Astrocyte of the spinal cord (primary cell): Measurements from ENCODE around the gene PTGIR.

Experiments
- DNase-seq: peaks from one replicate; pipeline ENCODE4 v3.0.0; 2011; ENCODE audit warnings: low read depth, low spot score
- H3K4me3 ChIP-seq: 2 replicates; pipeline ENCODE4 v1.5.1; 2011; ENCODE audit warnings: low read depth, mild to moderate bottlenecking, low read length, moderate library complexity
- in situ Hi-C: cut with HindIII; loops from 2 replicates; pipeline ENCODE4 v1.10.0; 2017; ENCODE audit warnings: low sequenced_read_pairs
- TF ChIP-seq, protein P1 (sequence below): IDR thresholded peaks from 2 replicates; pipeline ENCODE4 v1.5.1; 2012; ENCODE audit warnings: low read depth, mild to moderate bottlenecking, low read length, inconsistent platforms

The PTGIR gene

DNA sequence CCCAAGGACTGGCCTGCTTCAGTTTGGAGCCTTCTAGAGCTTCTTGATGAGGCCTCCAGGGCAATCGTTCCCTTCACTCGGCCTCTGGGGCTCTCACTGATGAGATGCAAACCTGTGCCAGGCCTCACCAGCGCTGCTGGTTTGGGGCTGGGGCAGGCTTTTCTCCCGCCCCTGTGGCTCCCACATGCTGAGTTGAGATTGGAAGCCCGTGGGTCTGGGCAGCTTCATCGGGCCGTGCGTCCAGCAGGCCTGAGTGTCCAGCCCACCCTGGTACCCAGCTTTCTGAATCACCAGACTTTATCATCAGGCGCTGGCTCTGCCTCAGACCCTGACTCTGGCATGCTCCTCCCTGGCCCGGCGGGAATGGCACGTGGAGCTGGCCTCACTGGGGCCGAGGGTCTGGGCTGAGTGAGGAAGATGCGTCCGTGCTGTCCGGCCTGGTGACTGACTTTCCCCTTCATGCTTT is 19.5 kb downstream of the PTGIR start:
- in situ Hi-C loops: no loop called here
- DNase-seq: no peak
- TF ChIP-seq, protein P1, sequence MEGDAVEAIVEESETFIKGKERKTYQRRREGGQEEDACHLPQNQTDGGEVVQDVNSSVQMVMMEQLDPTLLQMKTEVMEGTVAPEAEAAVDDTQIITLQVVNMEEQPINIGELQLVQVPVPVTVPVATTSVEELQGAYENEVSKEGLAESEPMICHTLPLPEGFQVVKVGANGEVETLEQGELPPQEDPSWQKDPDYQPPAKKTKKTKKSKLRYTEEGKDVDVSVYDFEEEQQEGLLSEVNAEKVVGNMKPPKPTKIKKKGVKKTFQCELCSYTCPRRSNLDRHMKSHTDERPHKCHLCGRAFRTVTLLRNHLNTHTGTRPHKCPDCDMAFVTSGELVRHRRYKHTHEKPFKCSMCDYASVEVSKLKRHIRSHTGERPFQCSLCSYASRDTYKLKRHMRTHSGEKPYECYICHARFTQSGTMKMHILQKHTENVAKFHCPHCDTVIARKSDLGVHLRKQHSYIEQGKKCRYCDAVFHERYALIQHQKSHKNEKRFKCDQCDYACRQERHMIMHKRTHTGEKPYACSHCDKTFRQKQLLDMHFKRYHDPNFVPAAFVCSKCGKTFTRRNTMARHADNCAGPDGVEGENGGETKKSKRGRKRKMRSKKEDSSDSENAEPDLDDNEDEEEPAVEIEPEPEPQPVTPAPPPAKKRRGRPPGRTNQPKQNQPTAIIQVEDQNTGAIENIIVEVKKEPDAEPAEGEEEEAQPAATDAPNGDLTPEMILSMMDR: no peak
- H3K4me3 ChIP-seq: no peak overlapping the region

DNA sequence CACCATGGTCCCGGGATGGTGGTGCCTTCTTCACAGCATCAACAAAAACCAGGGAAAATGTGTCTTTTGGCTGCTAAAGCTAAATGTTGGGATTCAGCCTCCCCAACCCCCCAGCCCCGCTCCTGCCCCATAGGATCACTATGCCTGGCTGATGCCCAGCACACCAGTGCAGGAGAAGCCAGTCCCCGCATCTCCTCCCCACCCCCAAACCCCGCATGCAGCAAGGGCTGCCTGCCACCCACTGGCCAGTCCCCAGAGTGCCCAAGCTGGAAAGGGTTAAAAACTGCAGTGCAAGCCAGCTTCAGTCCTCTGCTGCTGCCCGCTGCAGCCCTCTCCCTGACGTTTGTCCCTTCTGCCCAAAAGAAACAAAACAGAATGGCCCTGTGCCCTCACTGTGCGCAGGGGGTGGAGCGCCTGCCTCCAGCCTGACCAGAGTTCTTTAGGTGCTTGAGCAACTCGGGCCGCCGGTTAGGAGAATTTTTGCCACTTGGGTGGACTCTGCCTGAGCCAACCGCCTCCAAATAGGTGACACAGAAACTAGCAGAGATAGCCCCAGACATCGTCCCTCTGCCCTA is 20.0 kb downstream of the PTGIR start:
- TF ChIP-seq, protein P1: no peak
- no peak overlapping the region for H3K4me3 ChIP-seq
- in situ Hi-C loops: no loop called here
- DNase-seq: no peak

DNA sequence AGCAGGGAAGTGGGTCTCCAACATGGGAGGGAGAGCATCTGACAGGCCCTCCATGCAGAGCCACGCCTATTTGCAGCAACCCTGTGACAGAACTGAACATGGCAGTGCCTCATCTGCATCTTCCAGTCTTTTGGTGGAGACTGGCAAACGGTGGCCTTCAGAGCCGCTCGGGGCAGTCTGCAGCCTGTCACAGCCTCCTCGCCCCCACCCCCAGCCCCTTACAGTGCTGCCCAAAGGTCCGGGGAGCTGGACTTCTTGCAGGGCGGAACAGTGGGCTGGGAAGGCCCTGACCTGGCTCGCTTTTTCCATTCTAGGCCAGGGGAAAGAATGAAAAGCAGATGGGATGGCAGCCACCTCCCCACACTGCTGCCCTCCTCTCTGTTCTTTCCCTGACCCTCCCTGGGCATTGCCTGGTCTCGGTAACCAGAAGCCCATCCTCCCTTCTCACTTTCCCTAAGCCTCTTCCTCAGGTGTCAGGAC is 21.1 kb downstream of the PTGIR start:
- in situ Hi-C loops: no loop called here
- no peak for DNase-seq
- TF ChIP-seq, protein P1: no peak
- H3K4me3 ChIP-seq: no peak overlapping the region

DNA sequence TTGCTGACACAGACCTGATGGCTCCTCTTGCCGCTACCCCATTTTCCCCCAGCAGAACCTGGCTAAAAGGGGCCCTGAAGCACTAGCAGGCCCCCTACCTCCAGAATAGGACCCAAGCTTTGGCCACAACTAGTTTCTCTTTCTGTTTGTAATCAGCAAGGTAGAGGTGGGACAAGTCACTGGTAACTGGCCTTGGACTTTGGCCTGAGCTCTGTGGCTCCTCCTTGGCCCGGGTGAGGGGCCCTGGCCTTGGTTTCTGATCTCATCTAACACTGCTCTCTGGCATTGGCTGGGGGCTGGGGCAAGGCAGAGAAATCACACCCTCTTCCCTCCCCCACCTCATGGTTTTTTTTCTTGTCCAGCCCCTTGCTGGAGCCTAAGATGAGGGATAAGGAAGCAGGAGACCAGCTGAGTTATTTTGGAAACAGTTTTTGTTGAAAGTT is 21.7 kb downstream of the PTGIR start:
- TF ChIP-seq, protein P1: no peak
- in situ Hi-C loops: no loop called here
- no peak for DNase-seq
- peak overlapping the region; percentile 100 for H3K4me3 ChIP-seq

DNA sequence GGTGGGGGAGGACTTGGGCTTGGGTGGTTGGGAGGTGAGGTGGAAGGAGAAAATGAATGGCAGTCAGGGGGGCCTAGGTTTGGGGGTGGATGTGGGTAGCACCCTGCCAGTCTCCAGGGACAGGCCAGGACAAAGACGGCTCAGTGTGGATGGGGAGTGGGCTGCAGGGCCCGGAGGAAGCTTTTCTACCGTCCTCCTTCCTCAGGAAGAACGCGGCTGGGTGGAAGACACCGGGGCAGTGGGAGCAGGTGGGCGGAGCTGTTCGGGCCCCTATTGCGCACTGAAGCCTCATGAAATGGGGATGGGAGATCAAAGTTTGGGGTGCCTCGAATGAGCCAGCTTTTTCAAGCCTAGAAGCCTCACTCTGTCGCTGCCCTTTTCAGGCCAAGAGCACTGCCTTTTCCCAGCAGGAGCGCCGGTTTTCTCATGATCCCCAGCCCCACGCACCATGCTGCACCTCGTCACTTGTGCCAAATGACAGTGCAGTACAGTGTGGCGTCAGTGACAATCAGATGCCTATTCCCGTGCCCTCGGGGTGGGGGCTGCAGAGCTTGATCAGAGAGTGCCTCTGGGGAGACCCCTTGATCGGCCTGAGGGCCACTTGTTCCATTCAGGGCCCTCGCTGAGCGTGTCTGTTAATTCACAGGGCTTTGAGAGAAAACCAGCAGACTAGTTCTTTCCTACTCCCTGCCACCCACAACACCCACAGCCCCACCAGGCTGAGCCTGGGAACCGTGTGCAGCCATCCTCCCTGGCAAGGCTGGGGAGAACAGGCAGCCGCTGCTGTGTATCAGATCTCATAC is 22.3 kb downstream of the PTGIR start:
- peak overlapping the region; percentile 100 for H3K4me3 ChIP-seq
- DNase-seq: no peak
- in situ Hi-C loops: no loop called here
- TF ChIP-seq, protein P1: no peak

DNA sequence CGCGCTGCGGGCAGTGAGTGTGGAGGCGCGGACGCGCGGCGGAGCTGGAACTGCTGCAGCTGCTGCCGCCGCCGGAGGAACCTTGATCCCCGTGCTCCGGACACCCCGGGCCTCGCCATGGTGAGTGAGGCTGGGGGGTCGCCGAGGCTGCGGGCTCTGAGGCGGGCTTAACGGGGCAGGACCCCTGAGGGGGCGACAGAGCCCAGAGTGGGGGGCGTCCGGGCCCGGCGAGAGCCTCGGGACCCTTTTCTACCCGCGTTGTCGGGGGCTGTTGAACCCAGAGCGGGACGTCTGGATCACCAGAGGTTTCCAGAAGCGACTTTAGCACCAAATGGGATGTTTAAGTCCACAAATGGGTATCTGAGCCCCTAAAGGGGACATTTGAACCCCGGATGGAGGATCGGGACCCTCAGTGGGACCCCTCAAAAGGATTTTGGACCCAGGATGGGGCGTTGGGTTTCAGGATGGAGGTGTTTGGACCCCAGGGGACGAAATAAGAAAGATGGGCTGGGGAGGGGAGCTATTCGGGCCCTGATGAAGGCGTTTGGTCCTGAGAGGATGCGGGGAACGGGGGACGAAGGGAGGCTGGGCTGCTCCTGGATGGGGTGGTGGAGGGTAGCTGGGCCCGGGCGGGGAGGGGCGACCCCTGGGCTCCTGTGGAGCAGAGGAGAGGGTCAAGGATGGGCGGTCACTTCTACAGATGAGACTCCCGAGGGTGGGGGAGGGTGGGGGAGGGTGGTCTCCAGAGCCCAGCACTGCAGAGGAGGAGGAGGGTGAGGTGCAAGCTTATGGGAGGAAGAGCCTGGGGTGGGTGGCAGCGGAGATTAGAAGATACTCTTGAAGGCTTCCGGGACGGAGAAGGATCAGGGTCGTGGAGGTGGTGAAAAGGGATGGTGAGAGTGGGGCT is 23.3 kb downstream of the PTGIR start, which contains the start of gene CALM3:
TSS of gene CALM3 (plus strand) at position 13 of the 907 bp plus-strand sequence. CDS start at position 118, 105 bp downstream.
- DNase-seq: no peak
- peak within 1 kb of the TSS; percentile 100 for H3K4me3 ChIP-seq
- TF ChIP-seq, protein P1: no peak
- in situ Hi-C loops: no loop called here
